GM18861 (cell line): Measurements from ENCODE around the gene HDAC2.
"Not testable (repeated sequence)": the region's sequence is repeated elsewhere in the genome, so short reads cannot be mapped to it uniquely, and the experiment has no call there.

ENCODE experiments used
- ATAC-seq: cut with Tn5 transposase; IDR thresholded peaks from one replicate; pipeline ENCODE4 v1.9.1; 2021; ENCODE audit not compliant: unreplicated experiment

The HDAC2 gene

DNA sequence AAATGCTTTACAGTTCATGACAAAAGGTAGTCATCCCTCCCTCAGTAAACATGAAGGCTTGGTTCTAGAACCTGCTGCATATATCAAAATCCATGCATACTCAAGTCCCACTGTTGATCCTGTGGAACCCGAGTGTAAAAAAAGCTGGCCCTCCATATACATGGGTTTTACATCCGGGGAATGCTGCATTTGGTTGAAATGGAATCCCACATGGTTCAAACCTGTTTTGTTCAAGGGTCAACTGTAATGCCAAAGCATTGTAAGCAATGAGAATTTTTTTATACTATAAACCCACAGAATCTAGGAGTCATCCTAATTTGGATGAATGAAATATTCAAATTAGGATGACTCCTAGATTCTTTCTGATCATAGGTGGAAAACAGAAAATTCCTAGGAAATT, 5.9 kb upstream of the HDAC2 start:
- ATAC-seq: no peak

DNA sequence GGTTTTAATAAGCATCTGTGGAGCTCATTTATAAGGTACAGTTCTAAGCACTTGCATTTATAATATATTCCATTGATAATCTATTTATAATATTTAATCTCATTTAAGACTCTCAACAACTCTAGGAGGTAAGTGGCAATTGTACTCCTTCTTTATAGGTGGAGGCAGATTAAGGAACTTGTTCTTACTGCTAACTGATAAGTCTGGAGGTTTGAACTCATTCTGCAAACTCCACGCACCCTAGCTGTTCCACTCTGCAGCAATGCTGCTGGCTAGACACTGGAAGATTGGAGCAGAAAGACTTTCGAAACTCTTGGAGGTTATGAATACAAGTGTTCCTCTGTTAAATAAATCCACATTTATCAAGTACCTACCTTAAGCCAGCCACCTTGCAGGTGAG, 793 bp upstream of the HDAC2 start:
- ATAC-seq: no peak

- peak; percentile 20 for ATAC-seq
Measured at GRCh38 chr6:113969888-113970804, 802 bp downstream of the HDAC2 start.

DNA sequence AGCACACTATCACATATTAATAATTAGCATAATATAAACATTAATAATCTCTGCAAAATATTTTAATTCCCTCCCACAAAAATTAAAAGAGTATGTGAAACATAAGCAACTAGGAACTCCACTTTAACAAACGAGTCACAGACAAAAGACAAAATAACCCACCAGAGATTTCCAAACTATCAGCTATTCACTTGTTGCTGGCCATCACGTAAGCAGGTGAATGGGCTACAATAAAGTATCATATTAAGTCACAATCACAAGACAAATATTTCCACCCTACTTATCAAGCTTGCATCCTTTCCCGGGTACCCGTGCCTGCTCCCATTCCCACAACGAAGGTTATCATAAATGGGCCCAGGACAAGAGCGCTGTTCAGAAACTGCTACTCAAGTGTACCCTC, 2.5 kb downstream of the HDAC2 start:
- no peak for ATAC-seq

DNA sequence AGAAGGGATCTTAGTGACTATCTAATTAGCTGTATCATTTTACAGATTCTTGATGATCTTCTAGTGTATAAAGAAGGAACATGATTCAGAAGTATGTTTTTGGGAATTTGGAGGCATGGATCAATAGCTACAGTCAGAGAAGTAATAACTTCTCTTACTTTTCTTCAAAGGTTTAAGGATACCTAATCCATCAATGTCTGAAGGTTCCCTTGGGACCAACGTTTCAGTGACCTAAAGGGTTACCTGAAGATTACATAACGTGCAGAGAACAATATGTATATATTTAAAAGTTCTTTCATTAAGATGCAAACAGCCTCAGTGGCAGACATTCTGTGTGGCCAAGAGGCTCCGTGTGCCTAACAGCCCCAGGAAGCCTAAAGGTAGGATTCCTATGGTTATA, 3.2 kb downstream of the HDAC2 start:
- no peak for ATAC-seq

- ATAC-seq: peak; percentile 62
Measured at GRCh38 chr6:113960795-113961194, 10.2 kb downstream of the HDAC2 start.

- ATAC-seq: no peak
Measured at GRCh38 chr6:113959235-113959634, 11.7 kb downstream of the HDAC2 start.

DNA sequence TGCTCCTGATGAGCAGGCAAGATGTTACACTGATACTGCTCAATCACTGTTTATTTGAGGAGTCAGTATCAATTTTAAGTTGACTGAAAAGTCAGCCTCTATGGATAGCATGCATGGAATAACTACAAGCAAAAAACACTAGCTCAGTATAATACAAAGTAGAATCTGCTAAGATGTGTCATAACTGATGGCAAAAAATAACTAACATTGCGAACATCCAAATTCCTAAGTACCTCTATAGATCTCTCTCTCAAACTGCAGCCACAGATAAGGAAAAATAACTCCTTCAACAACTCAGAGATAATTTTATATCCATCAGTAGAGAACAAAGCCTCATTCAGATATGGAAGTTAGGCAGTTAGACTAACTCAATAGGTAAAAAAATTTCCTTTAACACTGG, 16.3 kb downstream of the HDAC2 start:
- no peak for ATAC-seq

DNA sequence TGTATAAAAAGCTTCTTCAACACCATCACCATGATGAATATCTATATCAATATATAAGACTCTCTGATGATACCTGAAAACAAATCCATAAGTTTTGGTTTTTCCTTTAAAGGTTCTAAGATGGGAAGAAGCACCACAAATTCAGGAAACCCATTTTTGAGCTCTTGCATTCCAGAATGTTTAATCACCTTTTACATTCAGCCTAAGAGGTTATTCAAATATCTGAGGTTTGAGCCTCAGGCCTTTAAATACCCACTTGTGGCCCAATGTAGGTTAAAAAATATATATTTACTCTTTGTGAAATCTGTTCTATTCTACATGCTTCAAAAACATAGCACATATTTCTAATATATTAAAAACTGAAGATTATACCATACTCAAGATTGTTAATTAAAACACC, 17.6 kb downstream of the HDAC2 start:
- no peak for ATAC-seq

GRCh38 chr6:113949499-113949898, 21.4 kb downstream of the HDAC2 start:
- no peak for ATAC-seq

DNA sequence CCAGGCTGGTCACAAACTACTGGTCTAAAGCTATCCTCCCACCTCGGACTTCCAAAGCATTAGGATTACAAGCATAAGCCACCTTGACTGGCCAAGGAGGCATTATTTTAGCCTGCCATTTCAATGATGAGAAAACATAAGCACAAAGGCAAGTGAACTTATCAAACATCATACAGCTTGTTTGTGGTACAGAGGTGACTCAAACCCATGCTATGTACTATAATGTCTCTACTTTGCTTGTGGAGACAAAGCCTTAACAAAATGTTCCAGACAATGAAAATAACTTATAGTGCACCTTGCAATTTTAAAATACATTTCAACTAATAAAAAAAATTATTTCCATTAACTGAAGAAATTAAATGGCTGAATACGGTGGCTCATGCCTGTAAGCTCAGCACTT, 26.2 kb downstream of the HDAC2 start:
- no peak for ATAC-seq

DNA sequence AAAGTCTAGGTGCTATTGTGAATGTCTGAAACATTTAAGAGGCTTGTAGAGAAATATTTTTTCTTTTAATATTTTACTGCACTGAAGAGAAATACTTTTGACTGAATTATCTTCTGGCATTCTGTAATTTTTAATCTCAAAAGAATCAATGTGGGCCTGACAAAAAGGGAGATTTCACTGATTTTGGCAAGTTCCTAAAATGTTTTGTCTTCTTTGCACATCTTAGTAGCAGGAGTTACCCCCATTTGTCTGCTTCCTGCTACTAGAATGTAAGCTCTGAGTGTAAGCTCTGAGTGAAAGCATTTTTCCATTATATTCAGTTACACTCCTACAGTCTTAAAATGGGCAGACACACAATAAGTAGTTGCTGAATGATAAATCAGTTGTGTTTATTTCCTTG, 31.1 kb downstream of the HDAC2 start:
- ATAC-seq: no peak

DNA sequence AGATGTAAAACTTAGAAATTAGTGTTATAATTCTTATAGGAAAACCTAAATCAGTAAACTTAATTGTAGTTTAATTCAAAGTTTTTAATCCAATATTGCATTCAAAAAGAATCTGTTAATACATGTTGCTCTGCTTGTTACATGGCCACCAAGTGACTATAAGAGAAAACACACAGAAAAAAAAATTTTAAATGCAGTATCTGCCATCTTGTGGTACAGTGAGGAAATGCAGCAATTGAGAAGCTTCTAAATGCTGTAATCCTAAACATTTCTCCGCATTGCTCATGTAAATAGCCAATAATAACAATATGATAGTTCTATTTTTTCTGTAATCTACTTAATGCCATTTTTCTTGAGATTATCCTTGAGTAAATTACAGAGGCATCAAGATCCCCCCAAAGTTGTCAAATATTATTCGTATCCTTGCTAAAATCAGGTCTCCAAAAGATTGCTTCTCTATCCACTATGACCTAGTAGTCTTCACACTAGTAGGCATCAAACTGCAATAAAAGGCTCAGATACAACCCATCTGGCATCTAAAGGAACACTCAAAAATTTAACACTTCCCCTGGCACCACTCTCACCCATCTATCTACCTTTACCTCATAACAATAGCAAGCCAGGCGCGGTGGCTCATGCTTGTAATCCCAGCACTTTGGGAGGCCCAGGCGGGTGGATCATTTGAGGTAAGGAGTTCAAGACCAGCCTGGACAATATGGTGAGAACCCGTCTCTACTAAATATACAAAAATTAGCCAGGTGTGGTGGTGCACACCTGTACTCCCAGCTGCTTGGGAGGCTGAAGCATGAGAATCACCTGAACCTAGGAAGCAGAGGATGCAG, 34.6 kb downstream of the HDAC2 start:
- peak; percentile 90 for ATAC-seq

- ATAC-seq: no peak
Measured at GRCh38 chr6:113934101-113934500, 36.8 kb downstream of the HDAC2 start.

DNA sequence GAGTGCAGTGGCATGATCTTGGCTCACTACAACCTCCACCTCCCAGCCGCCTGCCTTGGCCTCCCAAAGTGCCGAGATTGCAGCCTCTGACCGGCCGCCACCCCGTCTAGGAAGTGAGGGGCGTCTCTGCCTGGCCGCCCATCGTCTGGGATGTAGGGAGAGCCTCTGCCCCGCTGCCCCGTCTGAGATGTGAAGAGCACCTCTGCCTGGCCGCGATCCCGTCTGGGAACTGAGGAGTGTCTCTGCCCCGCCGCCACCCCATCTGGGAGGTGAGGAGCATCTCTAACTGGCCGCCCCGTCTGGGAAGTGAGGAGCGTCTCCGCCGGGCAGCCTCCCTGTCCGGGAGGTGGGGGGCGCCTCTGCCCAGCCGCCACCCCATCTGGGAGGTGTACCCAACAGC, 39.0 kb downstream of the HDAC2 start:
- not testable (repeated sequence) for ATAC-seq

DNA sequence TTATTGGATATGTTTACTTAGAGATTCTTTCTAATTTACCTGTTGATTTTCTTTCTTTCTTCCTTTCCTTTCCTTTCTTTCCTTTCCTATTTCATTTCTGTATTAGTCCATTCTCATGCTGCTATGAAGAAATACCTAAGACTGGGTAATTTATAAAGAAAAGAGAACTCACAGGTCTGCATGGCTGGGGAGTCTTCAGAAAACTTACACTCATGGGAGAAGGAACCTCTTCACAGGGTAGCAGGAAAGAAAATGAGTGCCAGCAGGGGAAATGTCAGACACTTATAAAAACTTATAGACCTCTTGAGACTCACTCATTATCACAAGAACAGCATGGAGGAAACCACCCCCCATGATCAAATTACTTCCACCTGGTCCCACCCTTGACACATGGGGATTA, 40.8 kb downstream of the HDAC2 start:
- no peak for ATAC-seq

DNA sequence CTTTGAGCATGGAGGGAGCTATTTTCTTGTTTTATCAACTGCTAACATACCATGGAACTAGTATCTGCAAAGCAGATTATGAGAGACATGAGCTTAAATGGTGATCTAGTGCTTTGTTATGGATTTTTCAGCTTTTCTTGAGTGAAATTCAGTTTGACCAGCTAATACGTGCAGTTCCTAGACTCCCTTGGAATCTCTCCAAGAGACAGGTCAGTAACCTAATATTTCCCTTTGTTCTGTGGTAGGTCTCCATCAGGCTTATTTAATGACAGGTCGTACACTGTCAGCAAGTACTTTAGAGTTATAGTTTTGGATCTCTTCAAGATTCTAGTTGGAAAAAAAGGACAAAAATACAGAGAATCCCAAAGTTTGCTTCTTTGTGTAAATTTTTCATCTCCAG, 43.9 kb downstream of the HDAC2 start:
- no peak for ATAC-seq

GRCh38 chr6:113925378-113925777, 45.6 kb downstream of the HDAC2 start:
- ATAC-seq: no peak

DNA sequence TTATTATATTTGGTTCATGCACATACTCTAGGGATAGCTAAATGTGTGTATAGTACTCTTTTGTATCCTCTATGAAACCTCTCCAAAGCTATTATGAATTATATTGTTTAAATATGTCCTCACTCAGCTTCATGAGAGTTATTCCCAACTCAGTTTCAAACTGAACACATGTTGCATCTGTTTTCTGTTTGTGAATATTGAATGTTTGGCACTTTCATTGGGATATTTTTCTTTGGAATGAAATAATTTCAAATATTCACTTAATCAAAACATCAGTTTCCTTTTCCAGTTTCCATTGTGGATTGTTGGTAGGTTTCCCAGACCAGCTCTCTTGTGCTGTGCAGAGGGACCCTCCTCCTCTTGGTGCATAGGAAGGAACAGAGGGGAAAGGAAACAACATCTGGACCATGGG, 46.6 kb downstream of the HDAC2 start:
- no peak for ATAC-seq

- ATAC-seq: no peak
Measured at GRCh38 chr6:113923526-113923925, 47.4 kb downstream of the HDAC2 start.

- ATAC-seq: no peak
Measured at GRCh38 chr6:113921299-113921904, 49.5 kb downstream of the HDAC2 start.
